B cell (primary cell): ENCODE measurements around the gene ZG16. TPM values are rescaled to one million over a fixed set of nuclear protein-coding genes. Genes with fewer than 3 reads are reported as not detected.
A peak's percentile ranks its signal among the peaks of the same experiment; 100 is the strongest.

Experiments used
- ATAC-seq: fragments of 200-7000 bp; cut with Tn5 transposase; one replicate; pipeline ENCODE4 v1.10.0; 2021; ENCODE audit warnings: low read depth, mild to moderate bottlenecking, moderate number of reproducible peaks, moderate library complexity
- CTCF ChIA-PET: fragments of 350-600 bp; sonication (Branson Sonifier 250); formaldehyde crosslinking; loops from one replicate; lab custom pipeline; 2021; ENCODE audit warnings: antibody characterized with exemption, inconsistent platforms; lab: Charles Lee
- POLR2A ChIA-PET: fragments of 350-600 bp; sonication (Branson Sonifier 250); formaldehyde crosslinking; loops from one replicate; lab custom pipeline; 2021; ENCODE audit warnings: antibody characterized with exemption; lab: Charles Lee
- DNase-seq: peaks from one replicate; pipeline ENCODE4 v3.0.0; 2013
- H2AFZ ChIP-seq: 2 replicates; pipeline ENCODE4 v1.6.1; 2012; ENCODE audit warnings: mild to moderate bottlenecking, low read depth, low read length; ENCODE audit not compliant: insufficient read depth, poor library complexity, severe bottlenecking
- H3K27ac ChIP-seq, 2 donors: 1 replicate in 1 of 2; 2 replicates in 1 of 2; pipeline ENCODE4 v1.5.1; 2012 to 2013; ENCODE audit warnings: low read length in 2 of 2, mild to moderate bottlenecking in 2 of 2, moderate library complexity in 1 of 2
- H3K27me3 ChIP-seq, 4 experiments: fragments of 200-600 bp in 1 of 4; sonication (generic) in 1 of 4; replicated peaks in 1 of 4; 1 replicate in 2 of 4; 2 replicates in 2 of 4; pipeline versions ENCODE4 v1.6.1 to v1.7.0; 2013 to 2016; ENCODE audit warnings: low read length in 3 of 4, mild to moderate bottlenecking in 2 of 4, mixed read lengths in 1 of 4, moderate library complexity in 1 of 4; ENCODE audit not compliant: insufficient read depth in 4 of 4, control insufficient read depth in 3 of 4; ENCODE audit errors: control extremely low read depth in 1 of 4
- H3K36me3 ChIP-seq, 2 experiments: replicated peaks in 1 of 2; 1 replicate in 1 of 2; 2 replicates in 1 of 2; pipeline versions ENCODE4 v1.6.1 to v1.7.1; 2013; ENCODE audit warnings: low read length in 1 of 2; ENCODE audit not compliant: insufficient read depth in 2 of 2, control insufficient read depth in 1 of 2; ENCODE audit errors: control extremely low read depth in 1 of 2, extremely low read depth in 1 of 2
- H3K4me1 ChIP-seq, 2 donors: fragments of 200-600 bp in 1 of 2; sonication (generic) in 1 of 2; 1 replicate in 1 of 2; 2 replicates in 1 of 2; pipeline versions ENCODE4 v1.5.1 to v1.6.1; 2013 to 2017; ENCODE audit warnings: low read length in 2 of 2; ENCODE audit not compliant: control insufficient read depth in 2 of 2, insufficient read depth in 2 of 2
- H3K4me2 ChIP-seq: replicated peaks from 2 replicates; pipeline ENCODE3; 2012; ENCODE audit warnings: mild to moderate bottlenecking, low read depth, low read length; ENCODE audit not compliant: poor library complexity, severe bottlenecking
- H3K4me3 ChIP-seq, 5 experiments: fragments of 200-600 bp in 1 of 5; sonication (generic) in 1 of 5; 1 replicate in 3 of 5; 2 replicates in 2 of 5; pipeline versions ENCODE4 v1.5.1 to v1.7.0; 2011 to 2016; ENCODE audit warnings: low read length in 4 of 5, mild to moderate bottlenecking in 4 of 5, low read depth in 2 of 5, control low read depth in 1 of 5, moderate library complexity in 1 of 5; ENCODE audit not compliant: insufficient read depth in 1 of 5; ENCODE audit errors: control extremely low read depth in 1 of 5, extremely low read depth in 1 of 5
- H3K79me2 ChIP-seq: fragments of 200-600 bp; sonication (generic); one replicate; pipeline ENCODE4 v1.6.0; 2016; ENCODE audit warnings: low read length; ENCODE audit not compliant: control insufficient read depth, insufficient read depth
- H3K9ac ChIP-seq: fragments of 200-600 bp; sonication (generic); 2 replicates; pipeline ENCODE4 v1.6.1; 2017; ENCODE audit warnings: mild to moderate bottlenecking, low read length, moderate library complexity
- H3K9me3 ChIP-seq, 3 donors: one replicate each; pipeline versions ENCODE4 v1.6.1 to v1.7.1; 2013; ENCODE audit warnings: low read length in 2 of 3; ENCODE audit not compliant: control insufficient read depth in 2 of 3, insufficient read depth in 1 of 3; ENCODE audit errors: control extremely low read depth in 1 of 3
- H4K20me1 ChIP-seq: 2 replicates; pipeline ENCODE4 v1.6.0; 2012; ENCODE audit warnings: mild to moderate bottlenecking, low read length; ENCODE audit not compliant: insufficient read depth, control insufficient read depth, poor library complexity, severe bottlenecking
- H3K27ac Mint-ChIP-seq: one replicate; pipeline ENCODE4 v1.8.0; 2021; ENCODE audit warnings: mixed read lengths
- H3K27me3 Mint-ChIP-seq: one replicate; pipeline ENCODE4 v1.8.0; 2021; ENCODE audit warnings: mixed read lengths
- H3K4me1 Mint-ChIP-seq: one replicate; pipeline ENCODE4 v1.8.0; 2021; ENCODE audit warnings: mixed read lengths
- H3K4me3 Mint-ChIP-seq: one replicate; pipeline ENCODE4 v1.8.0; 2021; ENCODE audit warnings: mixed read lengths
- H3K9me3 Mint-ChIP-seq: one replicate; pipeline ENCODE4 v1.8.0; 2022; ENCODE audit warnings: mixed read lengths; ENCODE audit not compliant: insufficient read depth
- whole genome bisulfite sequencing: methylation state at CpG from one replicate; pipeline ENCODE4 v1.1.5; 2013; ENCODE audit warnings: missing lambda C conversion rate; ENCODE audit not compliant: insufficient coverage; 5-methylcytosine and 5-hydroxymethylcytosine counted together
- intact Hi-C: fragments of 100-400 bp; cut with micrococcal nuclease; formaldehyde crosslinking; loops from one replicate; pipeline ENCODE4 v1.10.0; 2022
- polyA plus RNA-seq: library from polyadenylated mRNA; depleted of rRNA; stranded (reverse); fragments of >200 nt; gene quantifications from 2 replicates; pipeline ENCODE4 v1.2.3, GENCODE V29; 2012
- total RNA-seq, 2 donors: library from RNA; stranded (reverse); fragments of 120-200 nt in 1 of 2; gene quantifications; 1 replicate in 1 of 2; 2 replicates in 1 of 2; pipeline versions ENCODE4 v1.2.3 to v1.2.4, GENCODE V29; 2013 to 2022
- TF ChIP-seq, protein P1 (sequence below): fragments of 200-600 bp; IDR thresholded peaks from one replicate; pipeline ENCODE4 v1.8.0; 2022; ENCODE audit warnings: antibody characterized with exemption, mild to moderate bottlenecking

ZG16 gene
- total and polyA plus RNA-seq, 2 donors (not counting 1 experiment from before 2014, with no cell fraction given): 0.06 TPM; not detected in 1

DNA sequence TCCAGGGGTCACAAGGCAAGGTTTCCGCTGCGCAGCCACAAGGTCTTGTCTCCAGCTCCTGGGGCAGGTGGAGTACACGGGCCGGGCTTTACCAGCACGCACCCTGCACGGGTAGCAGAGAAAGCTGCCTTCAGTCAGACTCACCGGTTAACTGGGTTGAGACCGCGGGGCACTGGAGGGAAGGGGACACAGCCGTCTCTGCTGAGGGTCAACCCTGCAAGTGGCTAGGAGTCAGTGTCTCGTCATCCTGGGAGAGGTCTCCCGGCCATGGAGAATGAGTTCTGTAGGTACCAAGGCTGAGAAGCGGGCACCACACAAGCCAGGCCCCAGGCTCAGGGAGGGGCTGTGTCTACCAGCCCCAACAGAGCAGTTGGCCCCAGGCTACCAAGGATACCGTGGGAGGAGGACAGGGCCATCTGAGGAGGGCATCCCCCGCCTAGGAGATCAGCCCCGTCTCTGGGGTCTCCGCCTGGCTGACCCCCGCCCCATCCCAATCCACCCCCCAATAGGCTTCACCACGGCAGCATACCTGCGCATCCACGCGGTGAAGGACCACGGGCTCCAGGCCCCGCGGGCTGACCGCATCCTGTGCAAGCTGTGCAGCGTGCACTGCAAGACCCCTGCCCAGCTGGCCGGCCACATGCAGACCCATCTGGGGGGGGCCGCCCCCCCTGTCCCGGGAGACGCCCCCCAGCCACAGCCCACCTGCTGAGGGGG is 31.1 kb downstream of the ZG16 start:
- Histone ChIP-seq H3K4me3 (no peak overlapping the region), H3K36me3 (peaks cover 2 to 18% of the 10 kb centered on the region in 2 experiments), H3K79me2 (peaks cover 37% of the 10 kb centered on the region), H3K27me3 (peaks cover 0 to 13% (median 5%) of the 10 kb centered on the region in 4 experiments), H3K9me3 (peaks cover 0 to 5% (median 0%) of the 10 kb centered on the region in 3 donors), H4K20me1 (peaks cover 39% of the 10 kb centered on the region), H3K27ac (no peak overlapping the region), H3K9ac (peak overlapping the region; percentile 63), H3K4me1 (peaks cover 58 to 62% of the 10 kb centered on the region in 2 donors), H2AFZ (no peak overlapping the region), H3K4me2 (peak overlapping the region; percentile 99)
- H3K4me3 Mint-ChIP-seq: peak overlapping the region; percentile 50
- intact Hi-C loops: loop anchor here (5.0 kb wide), 1 partner anchor 107 kb away; no protein-coding TSS in a partner anchor
- TF ChIP-seq, protein P1, sequence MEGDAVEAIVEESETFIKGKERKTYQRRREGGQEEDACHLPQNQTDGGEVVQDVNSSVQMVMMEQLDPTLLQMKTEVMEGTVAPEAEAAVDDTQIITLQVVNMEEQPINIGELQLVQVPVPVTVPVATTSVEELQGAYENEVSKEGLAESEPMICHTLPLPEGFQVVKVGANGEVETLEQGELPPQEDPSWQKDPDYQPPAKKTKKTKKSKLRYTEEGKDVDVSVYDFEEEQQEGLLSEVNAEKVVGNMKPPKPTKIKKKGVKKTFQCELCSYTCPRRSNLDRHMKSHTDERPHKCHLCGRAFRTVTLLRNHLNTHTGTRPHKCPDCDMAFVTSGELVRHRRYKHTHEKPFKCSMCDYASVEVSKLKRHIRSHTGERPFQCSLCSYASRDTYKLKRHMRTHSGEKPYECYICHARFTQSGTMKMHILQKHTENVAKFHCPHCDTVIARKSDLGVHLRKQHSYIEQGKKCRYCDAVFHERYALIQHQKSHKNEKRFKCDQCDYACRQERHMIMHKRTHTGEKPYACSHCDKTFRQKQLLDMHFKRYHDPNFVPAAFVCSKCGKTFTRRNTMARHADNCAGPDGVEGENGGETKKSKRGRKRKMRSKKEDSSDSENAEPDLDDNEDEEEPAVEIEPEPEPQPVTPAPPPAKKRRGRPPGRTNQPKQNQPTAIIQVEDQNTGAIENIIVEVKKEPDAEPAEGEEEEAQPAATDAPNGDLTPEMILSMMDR: no peak
- 91% methylated on average over 28 of the region's 31 CpGs for WGBS
- DNase-seq: no peak
- H3K9me3 Mint-ChIP-seq: no peaks in the 10 kb centered on the region
- ChIA-PET POLR2A (interaction anchor here (1.0 to 2.1 kb wide), 2 partner anchors 10 to 19 kb away, joined by 3 to 7 read pairs; no protein-coding TSS in a partner anchor), CTCF (interaction anchor here (0.8 to 3.8 kb wide), 5 partner anchors 9 to 108 kb away, joined by 3 to 66 read pairs (median 28); partner anchors contain the start of genes MVP and PAGR1)
- no peak for ATAC-seq
- peaks cover 51% of the 10 kb centered on the region for H3K4me1 Mint-ChIP-seq
- H3K27ac Mint-ChIP-seq: peak overlapping the region; percentile 61
- no peaks in the 10 kb centered on the region for H3K27me3 Mint-ChIP-seq
